Activated T-helper 1 cell treated with Interleukin-2 at 50 U/mL for 16 hours (primary cell): ENCODE results near the gene LY6G6F.

ENCODE experiments used
- DNase-seq: peaks from one replicate; pipeline ENCODE4 v3.0.0-alpha.2; 2020; ENCODE audit warnings: low read depth

Gene LY6G6F

DNA sequence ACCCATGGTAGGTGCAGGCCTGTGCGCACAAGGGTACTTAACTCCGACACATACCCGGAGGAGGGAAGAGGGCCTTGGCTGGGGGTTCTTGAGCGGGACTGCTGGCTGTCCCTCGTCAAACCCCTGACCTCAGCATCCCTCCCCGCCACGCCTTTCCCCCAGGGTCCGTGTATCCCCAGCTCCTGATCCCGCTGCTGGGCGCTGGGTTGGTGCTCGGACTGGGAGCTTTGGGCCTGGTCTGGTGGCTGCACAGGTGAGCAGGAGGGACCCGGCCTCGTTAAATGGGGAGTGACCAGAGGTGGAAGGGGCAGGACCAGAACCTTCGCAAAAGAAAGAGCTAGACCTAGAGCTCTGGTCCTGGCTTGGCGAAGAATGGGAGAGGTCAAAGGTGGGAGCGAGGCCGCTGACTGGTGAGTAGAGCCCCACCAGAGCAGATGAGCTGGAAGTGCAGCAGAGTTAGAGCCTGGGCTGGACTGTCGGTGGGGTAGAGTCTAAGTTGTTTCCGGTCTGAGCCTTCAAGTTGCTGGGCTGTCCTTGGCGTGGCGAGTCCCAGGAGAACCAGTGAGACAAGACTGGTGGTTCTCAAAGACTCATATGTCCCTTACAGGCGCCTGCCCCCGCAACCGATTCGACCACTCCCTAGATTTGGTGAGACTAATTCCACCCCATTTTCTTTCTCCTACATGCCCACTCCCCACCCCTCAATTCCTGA, 17.5 kb downstream of the LY6G6F start:
- no peak for DNase-seq

GRCh38 chr6:31725502-31726350, 19.1 kb downstream of the LY6G6F start:
- DNase-seq: no peak

GRCh38 chr6:31727034-31727716, 20.5 kb downstream of the LY6G6F start:
- DNase-seq: no peak

DNA sequence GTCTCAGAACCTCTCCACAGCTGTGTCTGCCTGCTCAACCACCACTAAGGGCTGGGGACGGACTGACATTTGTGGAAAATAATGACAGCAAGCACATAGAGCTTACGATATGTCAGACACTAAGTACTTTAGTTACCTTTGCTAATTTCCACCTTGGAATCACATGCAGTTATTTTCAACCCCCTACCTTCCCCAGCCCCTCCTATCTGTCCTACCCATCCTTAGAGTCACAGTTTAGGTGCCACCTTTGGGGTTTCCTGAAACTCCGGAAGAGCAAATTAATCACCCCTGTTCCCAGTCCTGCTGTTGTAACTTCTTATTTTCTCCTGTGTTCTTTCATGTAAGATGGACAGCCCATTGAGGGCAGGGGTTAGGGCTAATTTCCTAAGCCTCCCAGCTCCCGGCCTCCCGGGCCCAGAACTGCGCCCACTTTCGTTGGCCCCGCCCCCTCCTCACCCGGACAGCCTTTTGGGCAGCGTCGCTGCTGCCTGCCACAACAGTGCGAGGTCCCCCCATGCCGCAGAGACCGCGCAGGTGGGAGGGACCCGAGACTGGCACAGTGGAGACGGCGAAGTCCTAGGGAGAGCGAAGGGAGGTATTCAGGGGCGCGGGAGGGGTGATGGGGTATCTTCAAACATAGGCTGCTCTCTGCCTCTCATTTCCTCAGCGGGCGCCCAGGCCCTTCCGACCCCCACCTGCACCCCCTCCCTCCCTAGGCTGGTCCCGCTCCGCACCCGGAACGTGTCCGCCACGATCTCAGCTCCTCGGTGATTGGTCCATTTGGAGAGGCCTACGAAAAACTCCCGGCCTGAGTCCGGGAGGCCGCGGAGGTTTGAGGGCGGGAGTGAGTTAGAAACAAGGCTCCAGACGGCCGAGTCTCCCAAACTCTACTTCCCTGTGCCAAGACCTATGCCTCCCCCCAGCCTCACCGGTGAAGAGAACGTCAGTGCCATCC, 21.3 kb downstream of the LY6G6F start:
- no peak for DNase-seq

DNA sequence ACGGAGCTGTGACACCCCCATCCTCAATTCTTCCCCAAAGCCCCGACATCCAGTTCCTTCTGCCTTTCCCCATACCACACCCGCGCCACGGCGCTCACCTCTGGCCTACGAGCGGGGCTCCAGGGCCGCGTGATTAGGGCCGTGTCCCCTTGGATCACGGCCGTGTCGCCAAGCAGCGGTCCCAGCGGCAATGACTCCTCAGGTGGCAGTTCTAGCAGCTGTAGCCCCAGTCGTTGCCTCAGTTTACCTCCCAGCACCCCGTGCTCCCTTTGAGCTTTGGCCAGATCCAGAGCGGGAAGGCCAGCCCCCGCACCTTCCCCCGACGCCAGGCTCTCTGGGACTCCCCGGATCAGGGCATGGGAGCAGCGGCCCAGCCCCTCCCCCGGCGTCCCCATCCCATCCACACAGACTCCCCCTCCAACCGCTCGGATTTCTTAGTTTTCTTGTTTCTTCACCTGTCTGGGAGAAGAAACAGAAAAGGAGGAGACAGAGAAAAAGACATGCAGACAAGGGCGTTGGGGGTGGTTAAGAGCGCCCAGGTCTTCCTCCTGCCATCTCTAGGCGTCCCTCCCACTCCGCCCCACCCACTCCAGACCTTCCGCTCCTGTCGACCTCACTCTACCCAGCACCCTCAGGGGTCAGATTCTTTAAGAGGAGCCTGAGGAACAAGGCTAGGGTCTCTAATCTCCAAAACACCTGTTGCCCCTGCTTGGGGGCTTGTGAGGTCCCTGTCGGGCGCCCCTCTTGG, 22.3 kb downstream of the LY6G6F start, which contains the start of gene DDAH2:
TSS of gene DDAH2 (minus strand) at position 533 of the 748 bp plus-strand sequence. CDS start at position 395, 138 bp downstream.
- no peak for DNase-seq

GRCh38 chr6:31729515-31729978, 22.9 kb downstream of the LY6G6F start:
- DNase-seq: peak; percentile 62

GRCh38 chr6:31729979-31730630, 23.4 kb downstream of the LY6G6F start:
- DNase-seq: peak; percentile 40

- no peak for DNase-seq
Observed at GRCh38 chr6:31730631-31731086, 24.0 kb downstream of the LY6G6F start.

DNA sequence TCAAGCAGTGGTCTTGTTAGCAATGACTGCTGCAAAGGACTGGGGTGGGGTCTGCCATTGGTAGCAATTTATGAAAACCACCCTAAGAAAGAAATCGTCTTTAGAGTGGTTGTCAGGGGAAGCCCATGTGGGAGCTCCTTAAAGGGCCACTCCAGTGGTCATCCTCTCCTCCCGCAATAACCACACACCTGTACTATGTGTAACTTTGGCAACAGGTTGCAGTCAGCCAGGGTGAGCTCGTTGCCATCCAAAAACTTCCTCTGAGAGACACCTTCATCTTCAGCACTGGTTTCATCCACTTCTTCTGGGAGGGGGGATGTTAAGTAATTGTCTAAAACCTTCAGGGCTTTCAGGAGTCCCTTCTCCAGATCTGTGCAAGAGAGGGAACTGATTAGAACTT, 25.4 kb downstream of the LY6G6F start:
- no peak for DNase-seq

DNA sequence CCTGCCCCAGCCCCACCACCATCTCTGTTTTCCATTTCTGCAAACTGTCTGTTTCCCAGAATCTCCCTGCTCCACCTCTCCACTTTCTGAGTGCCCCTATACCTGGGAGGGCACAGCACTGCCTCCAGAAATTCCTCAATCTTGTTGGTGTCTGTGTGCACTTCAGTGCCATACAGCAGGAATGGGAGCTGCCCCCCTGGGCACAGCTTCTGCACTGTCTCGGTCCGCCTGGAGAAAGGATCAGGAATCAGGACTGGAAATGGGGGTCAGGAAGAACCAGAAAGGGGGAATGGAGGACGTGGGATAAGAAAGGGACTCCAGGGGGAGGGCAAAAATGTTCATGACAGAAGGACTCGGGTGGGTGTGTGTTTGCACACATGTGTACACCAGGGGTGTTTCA, 27.1 kb downstream of the LY6G6F start:
- no peak for DNase-seq

- no peak for DNase-seq
Observed at GRCh38 chr6:31734247-31734820, 27.7 kb downstream of the LY6G6F start.

GRCh38 chr6:31734821-31735406, 28.2 kb downstream of the LY6G6F start:
- DNase-seq: peak; percentile 36

- DNase-seq: peak; percentile 56
Observed at GRCh38 chr6:31736021-31736767, 29.5 kb downstream of the LY6G6F start, which contains the start of gene CLIC1. TSS of gene CLIC1 (minus strand) at chr6:31736530. CDS start at chr6:31736300, 230 bp downstream.

DNA sequence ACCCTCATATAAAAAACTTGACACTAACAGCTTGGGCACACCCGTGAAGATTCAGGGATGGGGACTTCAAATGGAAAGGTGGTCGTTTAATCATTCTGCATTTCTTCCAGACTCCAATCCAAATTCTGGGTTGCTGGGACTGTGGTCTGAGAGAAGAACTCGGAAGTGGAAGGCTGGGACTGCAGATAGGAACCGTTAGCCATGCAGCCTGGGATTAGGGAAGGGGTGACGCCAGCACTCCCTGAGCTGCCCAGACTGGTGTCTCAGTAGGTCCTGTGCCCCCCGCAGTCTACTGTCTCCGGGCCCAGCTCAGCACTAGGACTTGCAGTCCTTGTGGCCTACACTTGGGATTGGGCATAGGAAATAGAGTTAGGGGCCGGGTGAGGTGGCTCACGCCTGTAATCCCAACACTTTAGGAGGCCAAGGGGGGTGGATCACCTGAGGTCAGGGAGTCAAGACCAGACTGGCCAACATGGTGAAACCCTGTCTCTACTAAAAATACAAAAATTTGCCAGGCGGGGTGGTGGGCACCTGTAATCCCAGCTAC, 30.2 kb downstream of the LY6G6F start:
- no peak for DNase-seq

- DNase-seq: no peak
Observed at GRCh38 chr6:31737315-31737990, 30.8 kb downstream of the LY6G6F start.

GRCh38 chr6:31737991-31738979, 31.6 kb downstream of the LY6G6F start:
- DNase-seq: peak; percentile 45
